K562 treated with DMSO at 1 percent for 48 hours (cell line): ENCODE data around the gene ARHGEF40. TPM values are rescaled to one million over a fixed set of nuclear protein-coding genes. Genes with fewer than 3 reads are reported as not detected.

ENCODE experiments used
- total RNA-seq: library from RNA; unstranded; fragments of 300-600 nt; gene quantifications from 2 replicates; pipeline ENCODE4 v1.2.3, GENCODE V29; 2022; ENCODE audit warnings: low replicate concordance; ENCODE audit errors: extremely low read depth

Gene ARHGEF40
- total RNA-seq = not detected in 2 replicates

GRCh38 chr14:21070083-21070609, at the start of gene ARHGEF40:
Gene ARHGEF40, plus strand, starts transcription at chr14:21070304. Its CDS starts 93 bp downstream, at chr14:21070397.

GRCh38 chr14:21024585-21025370, 45.3 kb upstream of the ARHGEF40 start, which contains the start of gene NDRG2:
Gene NDRG2, minus strand, starts transcription at chr14:21025061. Its CDS starts 1,746 bp downstream, at chr14:21023315.

GRCh38 chr14:21029917-21030316, 40.2 kb upstream of the ARHGEF40 start, which contains the start of gene TPPP2:
Gene TPPP2, plus strand, starts transcription at chr14:21030217. Its CDS starts 365 bp downstream, at chr14:21030582.

GRCh38 chr14:21034707-21035106, 35.4 kb upstream of the ARHGEF40 start, which contains the start of gene RNASE13:
Gene RNASE13, minus strand, starts transcription at chr14:21034807. Its CDS starts 519 bp downstream, at chr14:21034288.

GRCh38 chr14:21041676-21042433, 28.2 kb upstream of the ARHGEF40 start, which contains the start of gene RNASE7:
Gene RNASE7, plus strand, starts transcription at chr14:21042362. Its CDS starts 631 bp downstream, at chr14:21042993.

GRCh38 chr14:21057803-21058675, 12.1 kb upstream of the ARHGEF40 start, which contains the start of gene RNASE8:
Gene RNASE8, plus strand, starts transcription at chr14:21057822. Its CDS starts 71 bp downstream, at chr14:21057893.

GRCh38 chr14:21098076-21098891, 28.2 kb downstream of the ARHGEF40 start, which contains the start of gene ZNF219:
Gene ZNF219, minus strand, starts transcription at chr14:21098655. Its CDS starts 5,064 bp downstream, at chr14:21093591.

GRCh38 chr14:21100931-21101330, 30.8 kb downstream of the ARHGEF40 start, which contains the start of gene TMEM253:
Gene TMEM253, plus strand, starts transcription at chr14:21101066. Its CDS starts 278 bp downstream, at chr14:21101344.

Other genes starting within 250 kb of the ARHGEF40 start
- not detected in 2 replicates for gene RNASE3, start 178.9 kb upstream of the ARHGEF40 start, total RNA-seq
- gene RNASE2, start 114.8 kb upstream of the ARHGEF40 start, total RNA-seq = not detected in 2 replicates
- gene METTL17, start 80.3 kb upstream of the ARHGEF40 start, total RNA-seq = not detected in 2 replicates
- gene SLC39A2, start 71.0 kb upstream of the ARHGEF40 start, total RNA-seq = not detected in 2 replicates
- gene NDRG2, start 45.2 kb upstream of the ARHGEF40 start, total RNA-seq = not detected in 2 replicates
- gene TPPP2, start 40.1 kb upstream of the ARHGEF40 start, total RNA-seq = not detected in 2 replicates
- gene RNASE13, start 35.5 kb upstream of the ARHGEF40 start, total RNA-seq = not detected in 2 replicates
- not detected in 2 replicates for gene RNASE7, start 27.9 kb upstream of the ARHGEF40 start, total RNA-seq
- gene RNASE8, start 12.5 kb upstream of the ARHGEF40 start, total RNA-seq = not detected in 2 replicates
- not detected in 2 replicates for gene ZNF219, start 28.4 kb downstream of the ARHGEF40 start, total RNA-seq
- not detected in 2 replicates for gene TMEM253, start 30.8 kb downstream of the ARHGEF40 start, total RNA-seq
- gene OR5AU1, start 85.8 kb downstream of the ARHGEF40 start, total RNA-seq = not detected in 2 replicates
- gene HNRNPC, start 199.1 kb downstream of the ARHGEF40 start, total RNA-seq = 1,103 TPM in 1 of 2 replicates, not detected in the other
- not detected in 2 replicates for gene RPGRIP1, start 209.8 kb downstream of the ARHGEF40 start, total RNA-seq